Liver (tissue), 10 donors: Measurements from ENCODE around the gene TMEM44. TPM values are rescaled to one million over a fixed set of nuclear protein-coding genes. Genes with fewer than 3 reads are reported as not detected.

Experiments
- DNase-seq: peaks from one replicate; pipeline ENCODE4 v3.0.0-alpha.2; 2017; ENCODE audit warnings: low spot score
- H3K27ac ChIP-seq, 2 donors: one replicate each; pipeline ENCODE4 v1.7.0; 2013; ENCODE audit warnings: inconsistent platforms in 2 of 2, low read length in 2 of 2, control low read depth in 1 of 2, low read depth in 1 of 2, mild to moderate bottlenecking in 1 of 2
- H3K27me3 ChIP-seq, 4 donors: one replicate each; pipeline versions ENCODE4 v1.6.1 to v1.7.0; 2013; ENCODE audit warnings: low read length in 3 of 4, inconsistent platforms in 1 of 4, mild to moderate bottlenecking in 1 of 4, moderate library complexity in 1 of 4; ENCODE audit not compliant: control insufficient read depth in 4 of 4, insufficient read depth in 4 of 4
- H3K36me3 ChIP-seq, 4 donors: one replicate each; pipeline versions ENCODE4 v1.6.1 to v1.7.0; 2013; ENCODE audit warnings: low read length in 3 of 4, mild to moderate bottlenecking in 3 of 4, low read depth in 1 of 4, moderate library complexity in 1 of 4; ENCODE audit not compliant: control insufficient read depth in 4 of 4, insufficient read depth in 3 of 4
- H3K4me1 ChIP-seq, 4 donors: one replicate each; pipeline versions ENCODE4 v1.6.1 to v1.7.0; 2013; ENCODE audit warnings: low read length in 3 of 4, mild to moderate bottlenecking in 3 of 4, moderate library complexity in 1 of 4; ENCODE audit not compliant: control insufficient read depth in 4 of 4, insufficient read depth in 4 of 4
- H3K4me3 ChIP-seq, 3 donors: one replicate each; pipeline versions ENCODE4 v1.6.1 to v1.7.0; 2013; ENCODE audit warnings: low read length in 3 of 3, control low read depth in 1 of 3, low read depth in 1 of 3, mild to moderate bottlenecking in 1 of 3
- H3K9ac ChIP-seq, 2 donors: one replicate each; pipeline ENCODE4 v1.7.0; 2013; ENCODE audit warnings: low read length in 2 of 2, mild to moderate bottlenecking in 2 of 2, moderate library complexity in 2 of 2, control low read depth in 1 of 2, low read depth in 1 of 2
- H3K9me3 ChIP-seq, 4 donors: one replicate each; pipeline versions ENCODE4 v1.6.1 to v1.7.0; 2013; ENCODE audit warnings: low read length in 3 of 4; ENCODE audit not compliant: control insufficient read depth in 4 of 4
- ATF3 ChIP-seq: IDR thresholded peaks from 2 replicates; pipeline ENCODE4 v1.6.1; 2016; ENCODE audit warnings: antibody characterized with exemption
- CTCF ChIP-seq: fragments of 150-350 bp; IDR thresholded peaks from 2 replicates; pipeline ENCODE4 v1.5.1; 2017; ENCODE audit warnings: improper control_type of control experiment, low read depth, low read length; ENCODE audit not compliant: missing input control
- EGR1 ChIP-seq, 2 donors: IDR thresholded peaks; 2 replicates each; pipeline ENCODE4 v1.6.1; 2016 to 2018; ENCODE audit warnings: antibody characterized with exemption in 2 of 2, low read depth in 2 of 2
- FOXA1 ChIP-seq: IDR thresholded peaks from 2 replicates; pipeline ENCODE4 v1.6.1; 2016; ENCODE audit warnings: antibody characterized with exemption
- FOXA2 ChIP-seq: IDR thresholded peaks from 2 replicates; pipeline ENCODE4 v1.6.1; 2016; ENCODE audit warnings: antibody characterized with exemption
- GABPA ChIP-seq, 2 donors: IDR thresholded peaks in 1 of 2; conservative IDR thresholded peaks in 1 of 2; 2 replicates each; pipeline ENCODE4 v1.6.1; 2016; ENCODE audit warnings: antibody characterized with exemption in 2 of 2, mild to moderate bottlenecking in 1 of 2, moderate library complexity in 1 of 2
- HNF4A ChIP-seq, 2 donors: conservative IDR thresholded peaks; 2 replicates each; pipeline ENCODE4 v1.6.1; 2016; ENCODE audit warnings: antibody characterized with exemption in 2 of 2, mild to moderate bottlenecking in 2 of 2
- HNF4G ChIP-seq: IDR thresholded peaks from 2 replicates; pipeline ENCODE4 v1.6.1; 2016; ENCODE audit warnings: antibody characterized with exemption
- JUND ChIP-seq, 2 donors: IDR thresholded peaks; 2 replicates each; pipeline ENCODE4 v1.6.1; 2016; ENCODE audit warnings: antibody characterized with exemption in 2 of 2
- MAX ChIP-seq: IDR thresholded peaks from 2 replicates; pipeline ENCODE4 v1.6.1; 2016; ENCODE audit warnings: antibody characterized with exemption
- NR2F2 ChIP-seq: IDR thresholded peaks from 2 replicates; pipeline ENCODE4 v1.6.1; 2016; ENCODE audit warnings: antibody characterized with exemption
- RAD21 ChIP-seq, 2 donors: IDR thresholded peaks; 2 replicates each; pipeline ENCODE4 v1.6.1; 2016; ENCODE audit warnings: antibody characterized with exemption in 2 of 2, mild to moderate bottlenecking in 2 of 2
- REST ChIP-seq: IDR thresholded peaks from 2 replicates; pipeline ENCODE4 v1.6.1; 2016; ENCODE audit warnings: antibody characterized with exemption, mild to moderate bottlenecking
- RXRA ChIP-seq, 2 donors: IDR thresholded peaks; 2 replicates each; pipeline ENCODE4 v1.6.1; 2017 to 2018; ENCODE audit warnings: antibody characterized with exemption in 2 of 2, mild to moderate bottlenecking in 1 of 2
- SP1 ChIP-seq: IDR thresholded peaks from 2 replicates; pipeline ENCODE4 v1.6.1; 2018; ENCODE audit warnings: antibody characterized with exemption, mild to moderate bottlenecking
- TAF1 ChIP-seq: conservative IDR thresholded peaks from 2 replicates; pipeline ENCODE4 v1.6.1; 2016; ENCODE audit warnings: antibody characterized with exemption, mild to moderate bottlenecking
- YY1 ChIP-seq: IDR thresholded peaks from 2 replicates; pipeline ENCODE4 v1.6.1; 2016; ENCODE audit warnings: antibody characterized with exemption, mild to moderate bottlenecking
- ZBTB33 ChIP-seq: IDR thresholded peaks from 2 replicates; pipeline ENCODE4 v1.6.1; 2016; ENCODE audit warnings: antibody characterized with exemption
- WGBS: extraction: QIAGEN DNeasy Blood & Tissue Kit; methylation state at CpG from one replicate; pipeline ENCODE4 v1.1.7; 2013; 5-methylcytosine and 5-hydroxymethylcytosine counted together
- polyA plus RNA-seq, 2 donors: library from polyadenylated mRNA; stranded (reverse) in 1 of 2; unstranded in 1 of 2; fragments of 200-250 nt in 1 of 2; fragments of >200 nt in 1 of 2; fragmentation: Nextera tagmentation in 1 of 2; extraction: Ambion mirVana in 1 of 2; gene quantifications; one replicate each; pipeline versions ENCODE4 v1.2.1 to v1.2.3, GENCODE V29; 2013 to 2015
- small RNA-seq: library from RNA; depleted of rRNA; stranded (forward); fragments of <200 nt; gene quantifications from one replicate; pipeline ENCODE3, GENCODE V24; 2014
- total RNA-seq, 2 donors: library from RNA; depleted of rRNA; stranded (reverse); fragments of >200 nt; gene quantifications; one replicate each; pipeline ENCODE4 v1.2.3, GENCODE V29; 2014
- donor health status: healthy.
- donor health status: healthy.
- donor health status: healthy.
- donor health status: healthy.
- donor health status: healthy.

TMEM44 gene
- total and polyA plus RNA-seq, 4 donors: 1.8 to 5.0 (median 3.2) TPM

GRCh38 chr3:194537732-194538247, 95.4 kb downstream of the TMEM44 start:
- Histone ChIP-seq H3K9me3 (peaks cover 0 to 6% (median 4%) of the 10 kb centered on the region in 4 donors), H3K9ac (peak overlapping the region in 1 of 2 donors; percentile 66), H3K4me3 (no peak overlapping the region), H3K36me3 (no peaks in the 10 kb centered on the region), H3K4me1 (peaks cover 0 to 27% (median 17%) of the 10 kb centered on the region in 4 donors), H3K27ac (peak overlapping the region; percentile 88 to 89), H3K27me3 (no peaks in the 10 kb centered on the region)
- no peak for DNase-seq
- WGBS: 35% methylated on average over 8 of the region's 8 CpGs
- TF ChIP-seq EGR1 (IDR thresholded peaks at IDR 0.05; ENCODE audit: low read depth in 2 of 2) (no peak), ZBTB33 (no peak), NR2F2 (no peak), RAD21 (IDR thresholded peaks at IDR 0.05) (peak; percentile 9 to 21), FOXA1 (no peak), HNF4G (no peak), HNF4A (conservative IDR thresholded peaks at IDR 0.05) (peak in 1 of 2 donors; percentile 39), YY1 (no peak), JUND (IDR thresholded peaks at IDR 0.05) (no peak), TAF1 (no peak), MAX (peak; percentile 25), GABPA (IDR thresholded peaks at IDR 0.05 in 1 of 2, conservative IDR thresholded peaks at IDR 0.05 in 1 of 2) (no peak), ATF3 (no peak), CTCF (no peak), FOXA2 (peak; percentile 7), REST (peak; percentile 48), SP1 (no peak), RXRA (IDR thresholded peaks at IDR 0.05) (peak in 1 of 2 donors; percentile 24)

Small RNAs within 50 kb of the gene (small RNA-seq; reads per million reads assigned to genes)
- not detected for gene AC046143.2

Other genes with a start within 250 kb of the TMEM44 start
- 1 to 10 TPM in 1 of 2 donors, under 1 TPM in 1; 0.17 to 3.3 TPM for gene GP5, start 234.2 kb downstream of the TMEM44 start, total RNA-seq
- under 1 TPM; 0.03 to 0.15 TPM for gene GP5, start 234.2 kb downstream of the TMEM44 start, polyA plus RNA-seq
- 100 to 1,000 TPM in 1 of 2 donors, 10 to 100 TPM in 1; 77.8 to 257 TPM for gene ATP13A3, start 146.4 kb downstream of the TMEM44 start, total RNA-seq
- 10 to 100 TPM; 33.6 to 35.1 TPM for gene ATP13A3, start 146.4 kb downstream of the TMEM44 start, polyA plus RNA-seq
- gene LSG1, start 38.8 kb upstream of the TMEM44 start, total RNA-seq: 10 to 100 TPM; 21.3 to 38.5 TPM
- 10 to 100 TPM; 13.6 to 22.8 TPM for gene LSG1, start 38.8 kb upstream of the TMEM44 start, polyA plus RNA-seq
- 1 to 10 TPM; 3.0 to 3.7 TPM for gene FAM43A, start 52.5 kb upstream of the TMEM44 start, total RNA-seq
- gene FAM43A, start 52.5 kb upstream of the TMEM44 start, polyA plus RNA-seq: 1 to 10 TPM in 1 of 2 donors, under 1 TPM in 1; 0.83 to 4.9 TPM